Measurements from ENCODE around the gene TCEA3. TPM values are rescaled to one million over a fixed set of nuclear protein-coding genes. Genes with fewer than 3 reads are reported as not detected.

The TCEA3 gene
- total RNA-seq, 1 donor from 2014 or later = 4.0 TPM

DNA sequence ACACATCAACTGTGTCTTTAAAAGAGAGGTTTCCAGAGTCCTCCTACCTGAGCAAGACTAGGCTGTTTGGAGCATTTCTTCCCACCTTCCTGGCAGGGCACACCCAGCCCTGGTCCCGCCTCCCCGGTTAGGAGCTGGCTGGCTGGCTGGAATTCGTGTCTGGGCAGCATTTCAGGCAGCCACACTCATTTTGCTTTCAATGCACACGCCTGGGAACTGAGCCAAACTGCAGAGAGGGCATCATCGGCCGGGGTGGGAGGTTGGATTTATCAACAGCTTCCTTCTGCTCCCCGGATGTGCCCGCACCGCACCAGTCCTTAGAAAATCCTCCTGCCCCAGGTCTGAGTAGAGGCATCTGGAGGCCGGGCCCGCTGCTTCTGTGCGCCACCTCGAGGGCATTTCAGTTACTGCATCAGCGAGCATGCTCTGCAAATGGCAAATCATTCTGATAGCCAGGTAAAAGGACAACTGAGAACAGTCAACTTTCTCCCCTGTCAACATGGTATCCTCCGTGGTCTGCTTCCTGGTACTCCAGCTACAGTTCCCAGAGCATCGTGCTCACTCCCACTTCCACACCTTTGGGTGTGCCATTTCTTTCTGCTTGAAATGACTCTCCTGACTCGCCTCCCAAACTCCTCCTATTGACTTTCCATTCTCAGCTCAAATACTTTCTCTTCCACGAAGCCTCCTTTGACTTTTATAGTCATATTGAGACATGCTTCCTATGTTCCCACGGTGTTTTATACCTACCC, 20.6 kb downstream of the TCEA3 start:
- DNase-seq (ENCODE audit: extremely low spot score, unreplicated experiment) = peak; percentile 96
- Mint-ChIP-seq H3K9me3 (ENCODE audit: unreplicated experiment) (no peaks in the 10 kb centered on the region), H3K4me1 (ENCODE audit: unreplicated experiment) (no peaks in the 10 kb centered on the region), H3K27me3 (ENCODE audit: unreplicated experiment) (no peaks in the 10 kb centered on the region), H3K36me3 (ENCODE audit: unreplicated experiment) (no peaks in the 10 kb centered on the region), H3K27ac (ENCODE audit: unreplicated experiment) (peak overlapping the region; percentile 89), H3K4me3 (ENCODE audit: unreplicated experiment) (peak overlapping the region; percentile 38)
- TF ChIP-seq, protein P1, sequence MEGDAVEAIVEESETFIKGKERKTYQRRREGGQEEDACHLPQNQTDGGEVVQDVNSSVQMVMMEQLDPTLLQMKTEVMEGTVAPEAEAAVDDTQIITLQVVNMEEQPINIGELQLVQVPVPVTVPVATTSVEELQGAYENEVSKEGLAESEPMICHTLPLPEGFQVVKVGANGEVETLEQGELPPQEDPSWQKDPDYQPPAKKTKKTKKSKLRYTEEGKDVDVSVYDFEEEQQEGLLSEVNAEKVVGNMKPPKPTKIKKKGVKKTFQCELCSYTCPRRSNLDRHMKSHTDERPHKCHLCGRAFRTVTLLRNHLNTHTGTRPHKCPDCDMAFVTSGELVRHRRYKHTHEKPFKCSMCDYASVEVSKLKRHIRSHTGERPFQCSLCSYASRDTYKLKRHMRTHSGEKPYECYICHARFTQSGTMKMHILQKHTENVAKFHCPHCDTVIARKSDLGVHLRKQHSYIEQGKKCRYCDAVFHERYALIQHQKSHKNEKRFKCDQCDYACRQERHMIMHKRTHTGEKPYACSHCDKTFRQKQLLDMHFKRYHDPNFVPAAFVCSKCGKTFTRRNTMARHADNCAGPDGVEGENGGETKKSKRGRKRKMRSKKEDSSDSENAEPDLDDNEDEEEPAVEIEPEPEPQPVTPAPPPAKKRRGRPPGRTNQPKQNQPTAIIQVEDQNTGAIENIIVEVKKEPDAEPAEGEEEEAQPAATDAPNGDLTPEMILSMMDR (IDR thresholded peaks at IDR 0.05) = peak; percentile 97

DNA sequence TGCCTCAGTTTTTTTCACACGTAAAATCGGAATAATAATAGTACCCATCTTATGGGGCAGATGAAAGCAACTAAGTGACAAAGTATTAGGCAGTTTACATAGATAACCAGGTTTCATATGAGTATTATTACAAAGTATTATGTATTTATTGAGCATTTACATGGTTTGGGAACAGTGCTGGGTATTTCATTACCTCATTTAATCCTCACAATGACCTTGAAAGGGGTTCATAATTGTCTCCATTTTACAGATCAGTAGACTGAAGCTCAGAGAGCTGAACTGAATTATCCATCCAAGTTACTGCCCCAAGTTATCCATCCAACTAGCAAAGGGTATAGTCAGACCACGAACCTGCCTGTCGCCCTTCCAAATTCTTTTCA, 21.2 kb downstream of the TCEA3 start:
- Mint-ChIP-seq H3K4me1 (ENCODE audit: unreplicated experiment) (no peaks in the 10 kb centered on the region), H3K4me3 (ENCODE audit: unreplicated experiment) (peak overlapping the region; percentile 38), H3K9me3 (ENCODE audit: unreplicated experiment) (no peaks in the 10 kb centered on the region), H3K27ac (ENCODE audit: unreplicated experiment) (peak overlapping the region; percentile 89), H3K27me3 (ENCODE audit: unreplicated experiment) (no peaks in the 10 kb centered on the region), H3K36me3 (ENCODE audit: unreplicated experiment) (no peaks in the 10 kb centered on the region)
- DNase-seq (ENCODE audit: extremely low spot score, unreplicated experiment) = no peak
- TF ChIP-seq, protein P1 (IDR thresholded peaks at IDR 0.05) = no peak

DNA sequence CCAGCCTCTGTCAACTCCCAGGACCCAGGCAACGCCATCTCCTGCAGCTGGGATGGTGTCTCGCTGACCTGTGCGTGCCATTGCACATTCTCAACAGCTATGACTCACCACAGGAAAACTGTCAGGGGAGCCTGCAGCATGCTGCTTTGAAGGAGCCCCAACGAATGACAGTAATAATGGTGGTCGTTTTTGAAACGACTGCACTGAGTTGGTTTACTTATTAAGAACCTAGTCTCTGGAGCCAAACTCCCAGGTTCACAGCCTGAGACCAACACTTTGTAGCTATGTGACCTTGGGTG, 21.6 kb downstream of the TCEA3 start:
- Mint-ChIP-seq H3K27me3 (ENCODE audit: unreplicated experiment) (no peaks in the 10 kb centered on the region), H3K36me3 (ENCODE audit: unreplicated experiment) (no peaks in the 10 kb centered on the region), H3K9me3 (ENCODE audit: unreplicated experiment) (no peaks in the 10 kb centered on the region), H3K27ac (ENCODE audit: unreplicated experiment) (peak overlapping the region; percentile 89), H3K4me3 (ENCODE audit: unreplicated experiment) (peak overlapping the region; percentile 35), H3K4me1 (ENCODE audit: unreplicated experiment) (no peaks in the 10 kb centered on the region)
- peak; percentile 87 for DNase-seq (ENCODE audit: extremely low spot score, unreplicated experiment)
- TF ChIP-seq, protein P1 (IDR thresholded peaks at IDR 0.05) = no peak

DNA sequence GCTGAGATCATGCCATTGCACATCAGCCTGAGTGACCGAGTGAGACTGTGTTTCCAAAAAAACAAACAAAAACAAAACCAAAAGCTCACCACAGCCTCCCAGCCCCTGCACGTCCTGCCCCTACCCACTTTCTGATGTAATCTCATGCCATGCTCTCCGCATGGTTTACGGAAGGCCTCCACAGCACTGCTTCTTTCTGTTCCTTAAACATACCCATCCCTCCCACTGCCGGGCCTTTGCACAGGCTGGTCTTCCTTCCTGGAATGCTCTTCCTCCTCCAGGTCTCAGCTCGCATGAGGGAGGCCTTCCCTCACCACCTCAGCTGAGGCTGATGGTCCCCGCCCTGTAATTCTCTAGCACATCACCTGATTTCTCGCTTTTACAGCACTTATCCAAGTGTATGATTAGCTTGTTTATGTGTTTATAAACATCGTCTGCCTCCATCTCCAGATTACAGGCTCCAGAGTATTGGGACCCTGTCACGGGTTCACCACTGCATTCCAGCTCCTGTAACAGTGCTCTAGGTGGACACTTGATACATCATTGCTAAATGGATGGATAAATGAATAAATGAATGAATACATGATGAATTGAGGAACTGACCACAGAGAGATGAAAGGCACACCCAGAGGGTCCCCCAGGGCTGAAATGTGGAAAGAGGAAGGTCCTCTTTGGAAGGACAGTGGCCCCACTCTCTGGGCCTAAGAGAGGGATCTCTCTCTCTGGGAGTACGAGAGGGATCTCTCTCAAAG, 22.1 kb downstream of the TCEA3 start:
- Mint-ChIP-seq H3K27ac (ENCODE audit: unreplicated experiment) (peak overlapping the region; percentile 89), H3K36me3 (ENCODE audit: unreplicated experiment) (no peaks in the 10 kb centered on the region), H3K9me3 (ENCODE audit: unreplicated experiment) (no peaks in the 10 kb centered on the region), H3K27me3 (ENCODE audit: unreplicated experiment) (no peaks in the 10 kb centered on the region), H3K4me1 (ENCODE audit: unreplicated experiment) (no peaks in the 10 kb centered on the region), H3K4me3 (ENCODE audit: unreplicated experiment) (no peak overlapping the region)
- TF ChIP-seq, protein P1 (IDR thresholded peaks at IDR 0.05) = no peak
- no peak for DNase-seq (ENCODE audit: extremely low spot score, unreplicated experiment)

DNA sequence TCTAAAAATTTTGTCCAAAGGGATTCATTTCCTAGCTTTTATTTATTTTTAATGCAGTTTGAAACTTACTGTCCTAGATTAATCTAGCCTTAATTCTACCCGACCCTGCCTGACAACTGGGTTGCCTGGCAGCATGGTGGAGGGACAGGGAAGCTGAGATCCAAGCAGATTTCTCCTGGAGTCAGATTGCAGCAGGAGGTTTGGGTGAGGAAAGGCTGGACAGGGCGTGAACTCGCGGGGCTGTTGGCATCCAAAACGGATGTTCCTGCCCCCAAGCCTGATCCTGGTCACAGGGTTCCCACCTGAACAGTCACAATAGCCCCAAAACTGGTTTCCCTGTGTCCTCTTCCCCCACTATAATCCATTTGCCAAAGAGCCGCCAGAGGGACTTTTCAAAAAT, 23.2 kb downstream of the TCEA3 start:
- DNase-seq (ENCODE audit: extremely low spot score, unreplicated experiment) = no peak
- TF ChIP-seq, protein P1 (IDR thresholded peaks at IDR 0.05) = no peak
- Mint-ChIP-seq H3K4me1 (ENCODE audit: unreplicated experiment) (no peaks in the 10 kb centered on the region), H3K9me3 (ENCODE audit: unreplicated experiment) (no peaks in the 10 kb centered on the region), H3K36me3 (ENCODE audit: unreplicated experiment) (no peaks in the 10 kb centered on the region), H3K27ac (ENCODE audit: unreplicated experiment) (peak overlapping the region; percentile 89), H3K27me3 (ENCODE audit: unreplicated experiment) (no peaks in the 10 kb centered on the region), H3K4me3 (ENCODE audit: unreplicated experiment) (no peak overlapping the region)
